SU-DHL-6 (cell line): ENCODE data around the gene SYT15.
"Not testable (repeated sequence)": the region's sequence is repeated elsewhere in the genome, so short reads cannot be mapped to it uniquely, and the experiment has no call there.

Source experiments
- CTCF ChIP-seq: fragments of 200-600 bp; sonication (generic); IDR thresholded peaks from one replicate; pipeline ENCODE4 v1.5.1; 2017; ENCODE audit warnings: antibody characterized with exemption, mild to moderate bottlenecking, low read length, moderate library complexity; ENCODE audit not compliant: insufficient read depth, poor library complexity, severe bottlenecking
- EZH2phosphoT487 ChIP-seq: fragments of 200-600 bp; sonication (generic), shearing (Covaris generic); conservative IDR thresholded peaks from 2 replicates; pipeline ENCODE4 v1.6.1; 2018; ENCODE audit warnings: mild to moderate bottlenecking, antibody characterized with exemption, low read length, moderate library complexity, mixed read lengths

- not testable (repeated sequence) for TF ChIP-seq CTCF, EZH2phosphoT487
Measured at GRCh38 chr10:46630816-46631215, 51.9 kb downstream of the SYT15 start.
